HUES6 (cell line): ENCODE measurements around the gene ZNF407.

Source experiments
- H3K27ac ChIP-seq: 2 replicates; pipeline ENCODE4 v1.7.0; 2013; ENCODE audit warnings: low read depth, mild to moderate bottlenecking, low read length, inconsistent platforms
- H3K27me3 ChIP-seq: 2 replicates; pipeline ENCODE4 v1.6.1; 2013; ENCODE audit warnings: low read length; ENCODE audit not compliant: control insufficient read depth, insufficient read depth
- H3K36me3 ChIP-seq: 2 replicates; pipeline ENCODE4 v1.6.1; 2013; ENCODE audit warnings: low read length; ENCODE audit not compliant: control insufficient read depth, insufficient read depth
- H3K4me1 ChIP-seq: 2 replicates; pipeline ENCODE4 v1.6.1; 2013; ENCODE audit warnings: low read length; ENCODE audit not compliant: control insufficient read depth, insufficient read depth
- H3K4me3 ChIP-seq: 2 replicates; pipeline ENCODE4 v1.5.1; 2013; ENCODE audit warnings: low read depth, low read length
- H3K9ac ChIP-seq: one replicate; pipeline ENCODE4 v1.6.1; 2013; ENCODE audit warnings: mild to moderate bottlenecking, low read length
- H3K9me3 ChIP-seq: 2 replicates; pipeline ENCODE4 v1.6.1; 2013; ENCODE audit warnings: low read depth, low read length; ENCODE audit not compliant: control insufficient read depth, insufficient read depth

The ZNF407 gene

GRCh38 chr18:75065251-75066000, 467.8 kb downstream of the ZNF407 start:
- H3K9ac ChIP-seq: no peak overlapping the region
- no peaks in the 10 kb centered on the region for H3K4me1 ChIP-seq
- no peaks in the 10 kb centered on the region; the same call in 1 of the 2 replicates for H3K36me3 ChIP-seq
- no peaks in the 10 kb centered on the region for H3K27me3 ChIP-seq
- no peaks in the 10 kb centered on the region for H3K9me3 ChIP-seq
- no peak overlapping the region for H3K4me3 ChIP-seq
- H3K27ac ChIP-seq: no peak overlapping the region

GRCh38 chr18:75066021-75066880, 468.6 kb downstream of the ZNF407 start:
- Histone ChIP-seq H3K27me3 (no peaks in the 10 kb centered on the region), H3K4me1 (no peaks in the 10 kb centered on the region; the same call in 1 of the 2 replicates), H3K9ac (no peak overlapping the region), H3K27ac (no peak overlapping the region), H3K36me3 (no peaks in the 10 kb centered on the region; the same call in 1 of the 2 replicates), H3K9me3 (no peaks in the 10 kb centered on the region), H3K4me3 (no peak overlapping the region)

GRCh38 chr18:75066936-75067335, 469.3 kb downstream of the ZNF407 start:
- no peaks in the 10 kb centered on the region; the same call in 1 of the 2 replicates for H3K36me3 ChIP-seq
- H3K9ac ChIP-seq: no peak overlapping the region
- no peaks in the 10 kb centered on the region for H3K9me3 ChIP-seq
- no peaks in the 10 kb centered on the region; the same call in 1 of the 2 replicates for H3K4me1 ChIP-seq
- no peak overlapping the region for H3K4me3 ChIP-seq
- no peak overlapping the region for H3K27ac ChIP-seq
- H3K27me3 ChIP-seq: no peaks in the 10 kb centered on the region

GRCh38 chr18:75067996-75068645, 470.5 kb downstream of the ZNF407 start:
- Histone ChIP-seq H3K27ac (no peak overlapping the region), H3K4me1 (no peaks in the 10 kb centered on the region; the same call in 1 of the 2 replicates), H3K36me3 (no peaks in the 10 kb centered on the region; the same call in 1 of the 2 replicates), H3K4me3 (no peak overlapping the region), H3K9ac (no peak overlapping the region), H3K27me3 (no peaks in the 10 kb centered on the region), H3K9me3 (no peaks in the 10 kb centered on the region)

GRCh38 chr18:75068682-75069435, 471.2 kb downstream of the ZNF407 start:
- Histone ChIP-seq H3K27me3 (no peaks in the 10 kb centered on the region), H3K9ac (no peak overlapping the region), H3K4me3 (no peak overlapping the region), H3K27ac (no peak overlapping the region), H3K4me1 (no peaks in the 10 kb centered on the region; the same call in 1 of the 2 replicates), H3K9me3 (no peaks in the 10 kb centered on the region), H3K36me3 (no peaks in the 10 kb centered on the region; the same call in 1 of the 2 replicates)

GRCh38 chr18:75070235-75070624, 472.6 kb downstream of the ZNF407 start:
- Histone ChIP-seq H3K4me3 (no peak overlapping the region), H3K36me3 (no peaks in the 10 kb centered on the region), H3K4me1 (no peaks in the 10 kb centered on the region; the same call in 1 of the 2 replicates), H3K27me3 (no peaks in the 10 kb centered on the region), H3K27ac (no peak overlapping the region), H3K9ac (no peak overlapping the region), H3K9me3 (no peaks in the 10 kb centered on the region)

- Histone ChIP-seq H3K4me1 (no peaks in the 10 kb centered on the region; the same call in 1 of the 2 replicates), H3K36me3 (no peaks in the 10 kb centered on the region), H3K4me3 (no peak overlapping the region), H3K27me3 (no peaks in the 10 kb centered on the region), H3K9me3 (no peaks in the 10 kb centered on the region), H3K27ac (no peak overlapping the region), H3K9ac (no peak overlapping the region)
These were observed 473.2 kb downstream of the ZNF407 start for GRCh38 chr18:75070625-75071483.

GRCh38 chr18:75071484-75071785, 473.8 kb downstream of the ZNF407 start:
- H3K9me3 ChIP-seq: no peaks in the 10 kb centered on the region
- no peaks in the 10 kb centered on the region for H3K27me3 ChIP-seq
- no peak overlapping the region for H3K9ac ChIP-seq
- no peaks in the 10 kb centered on the region; the same call in 1 of the 2 replicates for H3K4me1 ChIP-seq
- no peak overlapping the region for H3K27ac ChIP-seq
- no peak overlapping the region for H3K4me3 ChIP-seq
- no peaks in the 10 kb centered on the region for H3K36me3 ChIP-seq

- H3K27me3 ChIP-seq: no peaks in the 10 kb centered on the region
- H3K9me3 ChIP-seq: no peaks in the 10 kb centered on the region
- H3K36me3 ChIP-seq: no peaks in the 10 kb centered on the region
- H3K4me3 ChIP-seq: no peak overlapping the region
- no peak overlapping the region for H3K9ac ChIP-seq
- H3K4me1 ChIP-seq: no peaks in the 10 kb centered on the region; the same call in 1 of the 2 replicates
- no peak overlapping the region for H3K27ac ChIP-seq
These were observed 474.4 kb downstream of the ZNF407 start for GRCh38 chr18:75071866-75072671.
